A549 (cell line): ENCODE data around the gene PAFAH1B2. TPM values are rescaled to one million over a fixed set of nuclear protein-coding genes. Genes with fewer than 3 reads are reported as not detected.

ENCODE experiments used
- ATAC-seq, 2 experiments: fragments of 200-7000 bp in 1 of 2; fragments of >200 bp in 1 of 2; cut with Nextera tagmentation in 1 of 2; cut with Tn5 transposase in 1 of 2; 3 replicates each; pipeline versions ENCODE4 v1.8.0 to v1.9.1; 2018 to 2020; ENCODE audit warnings: mild to moderate bottlenecking in 1 of 2, moderate library complexity in 1 of 2
- CTCF ChIA-PET: fragments of 300-600 bp; sonication (Branson Sonifier 250); formaldehyde crosslinking; extraction: SDS; loops from one replicate; lab custom pipeline; 2021; ENCODE audit warnings: antibody characterized with exemption, inconsistent platforms; lab: Yijun Ruan, JAX
- POLR2A ChIA-PET: fragments of 350-600 bp; formaldehyde crosslinking; extraction: SDS; loops from one replicate; lab custom pipeline; 2021; ENCODE audit warnings: antibody characterized with exemption, inconsistent platforms; lab: Yijun Ruan, JAX
- DNase-seq, 2 experiments: peaks; one replicate each; pipeline versions ENCODE4 v3.0.0 to v3.0.0-alpha.2; 2011 to 2016; ENCODE audit warnings: low read depth in 1 of 2, low spot score in 1 of 2
- FAIRE-seq: peaks from 2 replicates; lab custom pipeline; 2011; peaks lifted over from hg19 to GRCh38; lab: Jason Lieb, UNC
- H3K27ac ChIP-seq, 2 experiments: fragments of >200 bp; sonication (Bioruptor Twin); formaldehyde crosslinking; 3 replicates each; pipeline ENCODE4 v1.5.1; 2016 to 2017
- H3K4me1 ChIP-seq: fragments of >200 bp; sonication (Bioruptor Twin); formaldehyde crosslinking; 3 replicates; pipeline ENCODE4 v1.6.1; 2016
- H3K4me2 ChIP-seq: fragments of >200 bp; sonication (Bioruptor Twin); formaldehyde crosslinking; 3 replicates; pipeline ENCODE4 v1.6.1; 2016
- H3K4me3 ChIP-seq: fragments of >200 bp; sonication (Bioruptor Twin); formaldehyde crosslinking; 3 replicates; pipeline ENCODE4 v1.5.1; 2016
- H3K9me3 ChIP-seq: fragments of >200 bp; sonication (Bioruptor Twin); formaldehyde crosslinking; 3 replicates; pipeline ENCODE4 v1.6.1; 2016
- ATOH8 ChIP-seq: fragments of 250-450 bp; sonication (Bioruptor Pico); IDR thresholded peaks from 2 replicates; pipeline ENCODE4 v1.5.0; 2020; ENCODE audit warnings: low read depth, mild to moderate bottlenecking, moderate library complexity
- CEBPB ChIP-seq, 2 experiments: fragments of >200 bp in 1 of 2; sonication (Bioruptor Twin) in 1 of 2; formaldehyde crosslinking in 1 of 2; IDR thresholded peaks; 2 replicates each; pipeline ENCODE4 v1.6.1; 2012 to 2016
- CHD4 ChIP-seq: fragments of 200-600 bp; sonication (generic); IDR thresholded peaks from 2 replicates; pipeline ENCODE4 v1.6.1; 2016; ENCODE audit warnings: antibody characterized with exemption, mild to moderate bottlenecking, borderline replicate concordance
- EHMT2 ChIP-seq: fragments of 200-600 bp; sonication (generic); IDR thresholded peaks from 2 replicates; pipeline ENCODE4 v1.6.1; 2016; ENCODE audit warnings: antibody characterized with exemption, low read depth, mild to moderate bottlenecking, moderate library complexity
- ELK1 ChIP-seq: fragments of 150-350 bp; IDR thresholded peaks from 2 replicates; pipeline ENCODE4 v1.6.1; 2014; ENCODE audit warnings: low read depth, mild to moderate bottlenecking, low read length
- EP300 ChIP-seq, 2 experiments: fragments of >200 bp; sonication (Bioruptor Twin); formaldehyde crosslinking; IDR thresholded peaks; 2 replicates in 1 of 2; 3 replicates in 1 of 2; pipeline ENCODE4 v1.6.1; 2016 to 2017
- ESRRA ChIP-seq: fragments of 150-350 bp; IDR thresholded peaks from 2 replicates; pipeline ENCODE4 v1.6.1; 2014; ENCODE audit warnings: mild to moderate bottlenecking, low read length, borderline replicate concordance
- FOSB ChIP-seq: fragments of 250-450 bp; sonication (Bioruptor Pico); IDR thresholded peaks from 2 replicates; pipeline ENCODE4 v1.5.0; 2020; ENCODE audit warnings: mild to moderate bottlenecking, moderate library complexity
- FOSL2 ChIP-seq, 2 experiments: fragments of 450-650 bp in 1 of 2; fragments of >200 bp in 1 of 2; sonication (Bioruptor Twin) in 1 of 2; formaldehyde crosslinking; IDR thresholded peaks; 2 replicates each; pipeline versions ENCODE4 v1.5.0 to v1.6.1; 2016 to 2020; ENCODE audit warnings: mild to moderate bottlenecking in 1 of 2, moderate library complexity in 1 of 2
- FOXS1 ChIP-seq: fragments of 250-450 bp; sonication (Bioruptor Pico); IDR thresholded peaks from 2 replicates; pipeline ENCODE4 v1.5.0; 2020; ENCODE audit warnings: mild to moderate bottlenecking, moderate library complexity
- GATA3 ChIP-seq: IDR thresholded peaks from 2 replicates; pipeline ENCODE4 v1.6.1; 2012; ENCODE audit warnings: borderline replicate concordance
- HDAC2 ChIP-seq: fragments of 200-600 bp; sonication (generic); IDR thresholded peaks from 2 replicates; pipeline ENCODE4 v1.6.1; 2016
- HEYL ChIP-seq: fragments of 250-450 bp; sonication (Bioruptor Pico); IDR thresholded peaks from 2 replicates; pipeline ENCODE4 v1.8.0; 2021; ENCODE audit warnings: mild to moderate bottlenecking, moderate library complexity
- HOXB13 ChIP-seq: fragments of 250-450 bp; sonication (Bioruptor Pico); IDR thresholded peaks from 2 replicates; pipeline ENCODE4 v1.5.0; 2020; ENCODE audit warnings: low read depth, mild to moderate bottlenecking, moderate library complexity
- KDM5A ChIP-seq: fragments of 200-600 bp; sonication (generic); IDR thresholded peaks from 2 replicates; pipeline ENCODE4 v1.6.1; 2016; ENCODE audit warnings: antibody characterized with exemption, mild to moderate bottlenecking
- MAZ ChIP-seq: fragments of 150-350 bp; IDR thresholded peaks from 2 replicates; pipeline ENCODE4 v1.6.1; 2014; ENCODE audit warnings: antibody characterized with exemption, low read depth, low read length, borderline replicate concordance
- MYC ChIP-seq: IDR thresholded peaks from 2 replicates; pipeline ENCODE4 v1.6.1; 2012; ENCODE audit warnings: mild to moderate bottlenecking, inconsistent platforms, low read length, improper control_type of control experiment, borderline replicate concordance
- NPAS2 ChIP-seq: fragments of 250-450 bp; sonication (Bioruptor Pico); IDR thresholded peaks from 2 replicates; pipeline ENCODE4 v1.8.0; 2022; ENCODE audit warnings: mild to moderate bottlenecking, moderate library complexity, borderline replicate concordance
- NR3C1 ChIP-seq: fragments of >200 bp; sonication (Bioruptor Twin); formaldehyde crosslinking; IDR thresholded peaks from 3 replicates; pipeline ENCODE4 v1.6.1; 2017
- PHF8 ChIP-seq: fragments of 200-600 bp; sonication (generic); IDR thresholded peaks from 2 replicates; pipeline ENCODE4 v1.6.1; 2016; ENCODE audit warnings: low read depth, mild to moderate bottlenecking, antibody characterized with exemption, moderate library complexity, borderline replicate concordance
- POLR2A ChIP-seq: IDR thresholded peaks from 2 replicates; pipeline ENCODE4 v1.6.1; 2012; ENCODE audit warnings: mild to moderate bottlenecking, low read length
- RARB ChIP-seq: fragments of 250-450 bp; sonication (Bioruptor Pico); IDR thresholded peaks from 2 replicates; pipeline ENCODE4 v1.8.0; 2021; ENCODE audit warnings: mild to moderate bottlenecking, moderate library complexity
- REST ChIP-seq: fragments of 200-600 bp; sonication (generic); IDR thresholded peaks from 2 replicates; pipeline ENCODE4 v1.6.1; 2016; ENCODE audit warnings: antibody characterized with exemption, mild to moderate bottlenecking, moderate library complexity
- RNF2 ChIP-seq: fragments of 200-600 bp; sonication (generic); IDR thresholded peaks from 2 replicates; pipeline ENCODE4 v1.6.1; 2016; ENCODE audit warnings: low read depth, mild to moderate bottlenecking, antibody characterized with exemption, moderate library complexity, borderline replicate concordance
- TFCP2L1 ChIP-seq: fragments of 250-450 bp; sonication (Bioruptor Pico); IDR thresholded peaks from 2 replicates; pipeline ENCODE4 v1.5.0; 2021; ENCODE audit warnings: mild to moderate bottlenecking
- TP53 ChIP-seq: fragments of 250-450 bp; sonication (Bioruptor Pico); IDR thresholded peaks from 2 replicates; pipeline ENCODE4 v1.5.0; 2021; ENCODE audit warnings: mild to moderate bottlenecking, moderate library complexity
- USF2 ChIP-seq: fragments of 450-650 bp; IDR thresholded peaks from 2 replicates; pipeline ENCODE4 v1.6.1; 2014; ENCODE audit warnings: antibody characterized with exemption
- ZFP36 ChIP-seq: fragments of 450-650 bp; IDR thresholded peaks from 2 replicates; pipeline ENCODE4 v1.6.1; 2014; ENCODE audit warnings: borderline replicate concordance; ENCODE audit not compliant: partially characterized antibody
- WGBS: methylation state at CpG from one replicate; pipeline ENCODE4 v1.1.6; 2017; ENCODE audit errors: missing lambda C conversion rate; 5-methylcytosine and 5-hydroxymethylcytosine counted together
- polyA plus RNA-seq, 4 experiments: library from polyadenylated mRNA; depleted of rRNA in 3 of 4; stranded (reverse); fragments of >200 nt; fragmentation: RNase III in 1 of 4; extraction: RNeasy Plus Mini Kit Qiagen cat#74134 plus additional on column Dnase treatment in 1 of 4; gene quantifications; 2 replicates in 3 of 4; 3 replicates in 1 of 4; pipeline ENCODE4 v1.2.3, GENCODE V29; 2011 to 2017

PAFAH1B2 gene
- polyA plus RNA-seq, 2 of the 4 experiments (the other 2 are of a cell fraction): 32.9 to 55.3 TPM

GRCh38 chr11:117210620-117211019, 66.5 kb downstream of the PAFAH1B2 start:
- DNase-seq: no peak
- 98% methylated on average over 3 of the region's 3 CpGs for WGBS
- TF ChIP-seq ZFP36: no peak
- TF ChIP-seq FOXS1 (CRISPR knock-in tag): no peak
- no peak for TF ChIP-seq REST
- no peak for TF ChIP-seq TP53 (CRISPR knock-in tag)
- TF ChIP-seq POLR2A: no peak
- no peak for TF ChIP-seq HDAC2
- no peak for TF ChIP-seq EP300 (IDR thresholded peaks at IDR 0.05)
- TF ChIP-seq FOSB (CRISPR knock-in tag): no peak
- no peak for TF ChIP-seq NPAS2
- no peak for TF ChIP-seq CEBPB (IDR thresholded peaks at IDR 0.05)
- TF ChIP-seq ELK1: no peak
- TF ChIP-seq RNF2: no peak
- no peak for TF ChIP-seq CHD4
- no peak for TF ChIP-seq GATA3
- TF ChIP-seq NR3C1: no peak
- no peak for TF ChIP-seq TFCP2L1 (CRISPR knock-in tag)
- TF ChIP-seq RARB: no peak
- TF ChIP-seq FOSL2 (IDR thresholded peaks at IDR 0.05): no peak
- no peak for TF ChIP-seq FOSL2 (CRISPR knock-in tag; IDR thresholded peaks at IDR 0.05)
- H3K4me3 ChIP-seq: no peak overlapping the region
- FAIRE-seq: no peak
- no peak for ATAC-seq
- no peak overlapping the region for H3K27ac ChIP-seq
- CTCF ChIA-PET: interaction anchor here (0.9 to 2.7 kb wide), 5 partner anchors 9 to 419 kb away, joined by 3 to 10 read pairs (median 6); partner anchors contain the start of gene APOA5
- peaks cover 3% of the 10 kb centered on the region; the same call in 1 of the 3 replicates for H3K4me1 ChIP-seq
- POLR2A ChIA-PET: no interaction called here
- no peak overlapping the region for H3K4me2 ChIP-seq
- no peaks in the 10 kb centered on the region for H3K9me3 ChIP-seq

GRCh38 chr11:117212697-117213355, 68.7 kb downstream of the PAFAH1B2 start:
- 83% methylated on average over 11 of the region's 11 CpGs for WGBS
- CTCF ChIA-PET: interaction anchor here (1.9 to 2.5 kb wide), 2 partner anchors 10 to 14 kb away, joined by 7 to 13 read pairs; no protein-coding TSS in a partner anchor
- H3K27ac ChIP-seq: no peak overlapping the region

More at GRCh38 chr11:117212697-117213355, 68.7 kb downstream of the PAFAH1B2 start:
- Histone ChIP-seq H3K4me1 (no peaks in the 10 kb centered on the region), H3K9me3 (no peaks in the 10 kb centered on the region), H3K4me3 (no peak overlapping the region), H3K4me2 (no peak overlapping the region)
- FAIRE-seq (no peak), DNase-seq (no peak), ATAC-seq (no peak)
- POLR2A ChIA-PET: no interaction called here
- TF ChIP-seq HDAC2: no peak
- TF ChIP-seq HEYL (CRISPR knock-in tag): no peak
- TF ChIP-seq TP53 (CRISPR knock-in tag): no peak
- no peak for TF ChIP-seq HOXB13 (CRISPR knock-in tag)
- TF ChIP-seq PHF8: no peak
- TF ChIP-seq ATOH8 (CRISPR knock-in tag): no peak
- TF ChIP-seq RNF2: no peak
- no peak for TF ChIP-seq ESRRA
- TF ChIP-seq MAZ: no peak
- no peak for TF ChIP-seq USF2
- TF ChIP-seq KDM5A: no peak
- TF ChIP-seq MYC: no peak
- no peak for TF ChIP-seq NR3C1
- TF ChIP-seq EHMT2: no peak
- no peak for TF ChIP-seq FOXS1 (CRISPR knock-in tag)
